Ovary (tissue), 3 donors: ENCODE data around the gene MAJIN.

Experiments
- CTCF ChIP-seq, 3 donors: fragments of 450-650 bp in 2 of 3; fragments of 200-600 bp in 1 of 3; IDR thresholded peaks; one replicate each; pipeline versions ENCODE4 v1.5.1 to v1.8.0; 2016 to 2022; ENCODE audit warnings: antibody characterized with exemption in 3 of 3, mild to moderate bottlenecking in 1 of 3
- POLR2A ChIP-seq: fragments of 450-650 bp; IDR thresholded peaks from one replicate; pipeline ENCODE4 v1.6.1; 2017; ENCODE audit warnings: antibody characterized with exemption, mild to moderate bottlenecking, moderate library complexity
- donor health status: DM: no; HTN: no; CAD: no.

GRCh38 chr11:64934682-64935358 is 37.1 kb downstream of the MAJIN start:
- no peak for TF ChIP-seq CTCF (IDR thresholded peaks at IDR 0.05)
- TF ChIP-seq POLR2A = no peak
